KBM-7 (cell line): ENCODE data around the gene VIPAS39.
"Not testable (repeated sequence)": the region's sequence is repeated elsewhere in the genome, so short reads cannot be mapped to it uniquely, and the experiment has no call there.

ENCODE experiments used
- DNase-seq: peaks from one replicate; pipeline ENCODE4 v3.0.0-alpha.2; 2015
- in situ Hi-C: fragments of 300-500 bp; cut with MboI; formaldehyde crosslinking; loops from 2 replicates; pipeline ENCODE4 v1.14.3; 2020; ENCODE audit warnings: low sequenced_read_pairs, low pct_unique_long_range_greater_than_20kb, mixed read lengths

The VIPAS39 gene

DNA sequence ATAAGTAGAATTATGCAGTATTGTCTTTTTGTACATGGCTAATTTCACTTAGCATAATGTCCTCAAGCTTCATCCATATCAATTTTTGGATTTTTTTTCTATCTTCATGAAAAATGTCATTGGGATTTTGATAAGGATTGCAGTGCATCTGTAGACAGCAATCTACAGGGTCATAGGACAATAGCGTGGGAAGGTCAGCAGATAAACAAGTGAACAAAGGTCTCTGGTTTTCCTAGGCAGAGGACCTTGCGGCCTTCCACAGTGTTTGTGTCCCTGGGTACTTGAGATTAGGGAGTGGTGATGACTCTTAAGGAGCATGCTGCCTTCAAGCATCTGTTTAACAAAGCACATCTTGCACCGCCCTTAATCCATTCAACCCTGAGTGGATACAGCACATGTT lies 41.3 kb downstream of the VIPAS39 start:
- in situ Hi-C loops, DNase-seq: not testable (repeated sequence)

- in situ Hi-C loops, DNase-seq: not testable (repeated sequence)
Observed at GRCh38 chr14:77415403-77416030, 41.9 kb downstream of the VIPAS39 start.

DNA sequence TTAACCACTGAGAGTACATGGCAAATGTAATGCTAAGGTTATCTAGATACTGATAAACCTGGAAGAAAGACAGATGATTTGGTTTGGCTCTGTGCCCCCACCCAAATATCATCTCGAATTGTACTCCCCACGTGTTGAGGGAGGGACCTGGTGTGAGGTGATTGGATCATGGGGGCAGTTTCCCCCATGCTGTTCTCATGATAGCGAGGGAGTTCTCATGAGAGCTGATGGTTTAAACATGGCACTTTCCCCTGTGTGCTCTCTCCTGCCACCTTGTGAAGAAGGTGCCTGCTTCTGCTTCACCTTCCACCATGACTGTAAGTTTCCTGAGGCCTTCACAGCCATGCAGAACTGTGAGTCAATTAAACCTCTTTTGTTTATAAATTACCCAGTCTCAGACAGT lies 48.3 kb downstream of the VIPAS39 start:
- peak; percentile 57 for DNase-seq
- in situ Hi-C loops = no loop called here

GRCh38 chr14:77407158-77407557 lies 50.2 kb downstream of the VIPAS39 start:
- in situ Hi-C loops = no loop called here

GRCh38 chr14:77406718-77407117 lies 50.7 kb downstream of the VIPAS39 start:
- DNase-seq = peak; percentile 84
- in situ Hi-C loops = no loop called here

More at GRCh38 chr14:77407158-77407557, 50.2 kb downstream of the VIPAS39 start:
- DNase-seq = peak; percentile 88

GRCh38 chr14:77406086-77406485 lies 51.3 kb downstream of the VIPAS39 start:
- DNase-seq = peak; percentile 12
- in situ Hi-C loops = no loop called here

- in situ Hi-C loops = no loop called here
- no peak for DNase-seq
Observed at GRCh38 chr14:77403768-77404167, 53.6 kb downstream of the VIPAS39 start.

DNA sequence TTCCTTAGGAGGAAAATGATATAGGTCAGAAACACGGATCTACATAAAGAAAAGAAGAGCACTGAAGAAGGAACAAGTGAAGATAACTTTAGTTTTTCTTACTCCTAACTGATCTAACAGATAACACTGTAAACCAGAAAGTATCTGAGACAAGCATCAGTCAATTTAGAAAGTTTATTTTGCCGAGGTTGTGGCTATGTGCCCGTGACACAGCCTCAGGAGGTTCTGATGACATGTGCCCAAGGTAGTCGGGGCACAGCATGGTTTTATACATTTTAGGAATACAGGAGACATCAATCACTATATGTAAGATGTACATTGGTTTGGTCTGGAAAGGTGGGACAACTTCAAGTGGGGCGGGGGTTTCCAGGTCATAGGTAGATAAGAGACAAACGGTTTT lies 57.2 kb downstream of the VIPAS39 start:
- no peak for DNase-seq
- in situ Hi-C loops = no loop called here

- no peak for DNase-seq
- in situ Hi-C loops = no loop called here
Observed at GRCh38 chr14:77390188-77390587, 67.2 kb downstream of the VIPAS39 start.

- no peak for DNase-seq
- in situ Hi-C loops = no loop called here
Observed at GRCh38 chr14:77378701-77379100, 78.7 kb downstream of the VIPAS39 start.

GRCh38 chr14:77377502-77377844 lies 79.9 kb downstream of the VIPAS39 start:
- DNase-seq = no peak
- in situ Hi-C loops = no loop called here

GRCh38 chr14:77376771-77377501 lies 80.5 kb downstream of the VIPAS39 start, which contains the start of the genes SAMD15 and TMED8:
TSS of gene SAMD15 (plus strand) at chr14:77377379. CDS start at chr14:77377419, 40 bp downstream.
TSS of gene TMED8 (minus strand) at chr14:77377094. CDS start at chr14:77377053, 41 bp downstream.
- in situ Hi-C loops = no loop called here
- DNase-seq = peak; percentile 89
